ENCODE data around the gene CAMK2D. TPM values are rescaled to one million over a fixed set of nuclear protein-coding genes. Genes with fewer than 3 reads are reported as not detected.

Gene CAMK2D
- total and polyA plus RNA-seq, 2 donors = 33.8 to 125 TPM

DNA sequence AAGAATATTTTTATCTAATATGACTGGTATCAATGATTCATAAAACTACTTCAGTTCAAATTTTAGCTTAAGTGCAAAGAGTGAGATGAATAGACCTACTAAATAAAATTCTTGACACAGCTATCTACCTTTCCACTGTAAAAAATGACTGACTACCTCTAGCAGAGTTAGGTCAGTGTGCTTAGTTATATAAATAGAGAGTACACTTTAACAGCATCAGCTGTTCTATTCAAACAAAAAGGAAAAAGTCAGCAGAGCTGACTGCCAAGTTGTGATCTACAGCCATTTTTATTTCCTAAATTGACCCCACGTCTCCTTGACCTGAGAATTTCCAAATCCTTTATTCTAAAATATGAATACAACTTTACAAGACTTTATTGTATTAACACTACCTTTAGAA lies 262.4 kb downstream of the CAMK2D start:
- no peak for DNase-seq (ENCODE audit: extremely low spot score)
- H3K4me1 ChIP-seq (ENCODE audit: insufficient read depth) = no peaks in the 10 kb centered on the region
- no peak overlapping the region for H3K27ac ChIP-seq (ENCODE audit: low read depth)
- peaks cover 2% of the 10 kb centered on the region for H3K36me3 ChIP-seq (ENCODE audit: insufficient read depth)
- WGBS = 97% methylated on average over 1 of the region's 1 CpG
- H3K4me3 ChIP-seq (ENCODE audit: low read depth, low read length) = no peak overlapping the region

DNA sequence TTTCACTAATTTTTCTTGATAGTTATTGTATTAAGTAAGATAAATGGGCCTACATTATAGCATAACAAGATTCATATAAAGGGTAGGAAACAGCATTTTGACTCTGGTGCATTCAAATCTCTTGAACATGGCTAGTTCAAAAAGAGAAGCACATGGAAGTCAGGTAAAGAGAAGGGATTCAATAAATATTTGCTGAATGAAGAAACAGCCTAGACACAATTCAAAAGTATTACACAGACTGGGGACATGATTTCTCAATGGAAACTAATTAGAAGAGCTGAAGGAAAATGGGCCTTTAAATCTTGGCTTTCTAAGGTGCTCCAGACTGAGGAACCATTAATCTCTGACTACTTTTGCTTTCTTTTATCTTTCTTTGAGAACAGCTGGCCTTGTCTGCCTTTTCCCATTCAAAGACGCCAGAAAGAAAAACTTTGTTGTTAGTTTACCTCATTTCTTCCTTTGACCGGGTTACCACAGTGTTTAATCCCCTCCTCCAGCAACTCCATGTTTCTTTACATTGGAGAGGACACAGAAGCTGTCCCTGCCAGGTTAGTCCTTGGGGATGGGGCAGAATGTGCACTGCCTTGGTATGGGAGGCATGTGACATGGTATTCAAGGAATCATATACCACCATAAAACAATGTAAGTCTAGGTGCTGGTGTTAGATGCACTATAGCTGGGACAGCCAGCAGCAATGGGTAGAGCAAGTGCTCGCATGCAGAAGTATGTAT lies 264.2 kb downstream of the CAMK2D start:
- DNase-seq (ENCODE audit: extremely low spot score) = no peak

DNA sequence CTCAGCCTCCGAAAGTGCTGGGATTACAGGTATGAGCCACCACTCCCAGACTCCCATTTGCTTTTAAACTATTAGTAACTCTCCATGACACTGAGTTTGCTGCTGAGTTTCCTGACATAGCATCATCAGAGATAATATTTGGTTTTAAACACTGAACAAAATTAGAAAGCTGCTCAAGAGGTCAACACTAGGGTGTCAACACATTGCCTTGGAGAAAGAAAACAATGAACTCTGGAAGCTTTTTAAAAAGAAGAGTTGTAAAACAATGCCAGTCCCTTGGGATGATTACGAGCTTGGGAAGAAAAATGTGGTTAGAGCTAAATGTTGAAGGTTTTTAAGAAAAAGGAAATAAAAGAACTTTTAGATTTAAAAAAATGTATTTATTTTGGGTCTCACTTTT lies 264.8 kb downstream of the CAMK2D start:
- H3K36me3 ChIP-seq (ENCODE audit: insufficient read depth) = peaks cover 2% of the 10 kb centered on the region
- H3K27ac ChIP-seq (ENCODE audit: low read depth) = no peak overlapping the region
- H3K4me1 ChIP-seq (ENCODE audit: insufficient read depth) = no peaks in the 10 kb centered on the region
- DNase-seq (ENCODE audit: extremely low spot score) = no peak
- H3K4me3 ChIP-seq (ENCODE audit: low read depth, low read length) = no peak overlapping the region
- WGBS = 49% methylated on average over 2 of the region's 2 CpGs

More for the DNA sequence above, 264.2 kb downstream of the CAMK2D start:
- Histone ChIP-seq H3K27ac (ENCODE audit: low read depth) (no peak overlapping the region), H3K36me3 (ENCODE audit: insufficient read depth) (peaks cover 2% of the 10 kb centered on the region), H3K4me3 (ENCODE audit: low read depth, low read length) (no peak overlapping the region), H3K4me1 (ENCODE audit: insufficient read depth) (no peaks in the 10 kb centered on the region)
- WGBS = 79% methylated on average over 3 of the region's 3 CpGs

DNA sequence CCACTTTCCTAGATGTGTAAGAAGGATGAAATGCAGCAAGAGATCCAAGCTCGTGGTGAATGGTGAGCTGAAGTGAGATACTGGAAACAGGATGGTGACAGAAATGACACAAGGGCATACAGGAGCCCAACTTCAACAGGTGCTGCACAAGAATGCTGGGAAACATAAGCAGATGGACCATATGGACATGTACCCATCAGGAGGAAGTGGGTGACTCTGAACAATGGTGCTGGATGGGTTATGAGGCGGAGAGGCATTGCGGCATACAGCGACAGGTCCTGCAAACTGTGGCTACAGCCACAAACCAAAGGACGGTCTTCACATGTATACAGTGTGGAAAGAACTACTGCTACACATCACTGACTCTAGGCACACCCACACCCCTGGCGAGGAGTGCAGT lies 265.7 kb downstream of the CAMK2D start:
- H3K4me1 ChIP-seq (ENCODE audit: insufficient read depth) = no peaks in the 10 kb centered on the region
- over 99% methylated on average over 6 of the region's 6 CpGs for WGBS
- DNase-seq (ENCODE audit: extremely low spot score) = no peak
- no peak overlapping the region for H3K4me3 ChIP-seq (ENCODE audit: low read depth, low read length)
- H3K36me3 ChIP-seq (ENCODE audit: insufficient read depth) = peaks cover 2% of the 10 kb centered on the region
- no peak overlapping the region for H3K27ac ChIP-seq (ENCODE audit: low read depth)

DNA sequence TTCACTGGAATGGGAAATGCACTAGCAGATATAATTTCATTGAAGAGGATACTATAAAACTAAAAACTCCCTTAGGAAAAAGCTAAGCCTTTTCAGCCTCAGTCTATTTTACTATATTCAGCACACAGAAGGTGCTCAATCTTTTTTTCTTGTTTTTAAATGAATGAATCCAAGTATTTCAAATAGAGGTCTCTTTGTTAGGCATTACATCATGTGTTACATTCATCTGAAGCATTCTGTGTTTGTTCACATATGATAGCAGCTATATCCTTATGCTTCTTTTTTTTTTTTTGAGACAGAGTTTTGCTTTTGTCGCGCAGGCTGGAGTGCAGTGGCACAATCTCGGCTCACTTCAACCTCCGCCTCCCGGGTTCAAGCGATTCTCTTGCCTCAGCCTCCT lies 278.4 kb downstream of the CAMK2D start:
- Histone ChIP-seq H3K4me1 (ENCODE audit: insufficient read depth) (no peaks in the 10 kb centered on the region), H3K4me3 (ENCODE audit: low read depth, low read length) (no peak overlapping the region), H3K36me3 (ENCODE audit: insufficient read depth) (no peaks in the 10 kb centered on the region), H3K27ac (ENCODE audit: low read depth) (no peak overlapping the region)
- WGBS = 91% methylated on average over 6 of the region's 6 CpGs
- DNase-seq (ENCODE audit: extremely low spot score) = no peak

DNA sequence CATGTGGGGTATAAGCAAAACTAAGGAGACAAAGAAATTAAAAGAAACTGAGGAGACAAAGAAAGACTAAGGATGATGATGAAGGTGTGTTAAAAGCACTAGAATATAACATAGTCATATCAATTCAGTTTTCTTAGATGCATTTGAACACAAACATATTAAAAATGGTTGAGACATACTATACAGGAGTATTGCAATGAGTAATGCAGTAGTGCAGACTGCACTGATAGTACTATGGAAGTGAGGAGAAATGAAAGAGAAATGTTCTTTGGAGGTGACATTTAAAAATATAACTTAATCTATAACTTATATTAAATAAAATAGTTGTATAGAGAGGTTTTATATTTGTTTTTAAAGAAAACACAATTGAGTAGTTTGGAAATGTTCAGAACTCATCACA lies 279.2 kb downstream of the CAMK2D start:
- Histone ChIP-seq H3K36me3 (ENCODE audit: insufficient read depth) (no peaks in the 10 kb centered on the region), H3K27ac (ENCODE audit: low read depth) (no peak overlapping the region), H3K4me1 (ENCODE audit: insufficient read depth) (no peaks in the 10 kb centered on the region), H3K4me3 (ENCODE audit: low read depth, low read length) (no peak overlapping the region)
- no peak for DNase-seq (ENCODE audit: extremely low spot score)

DNA sequence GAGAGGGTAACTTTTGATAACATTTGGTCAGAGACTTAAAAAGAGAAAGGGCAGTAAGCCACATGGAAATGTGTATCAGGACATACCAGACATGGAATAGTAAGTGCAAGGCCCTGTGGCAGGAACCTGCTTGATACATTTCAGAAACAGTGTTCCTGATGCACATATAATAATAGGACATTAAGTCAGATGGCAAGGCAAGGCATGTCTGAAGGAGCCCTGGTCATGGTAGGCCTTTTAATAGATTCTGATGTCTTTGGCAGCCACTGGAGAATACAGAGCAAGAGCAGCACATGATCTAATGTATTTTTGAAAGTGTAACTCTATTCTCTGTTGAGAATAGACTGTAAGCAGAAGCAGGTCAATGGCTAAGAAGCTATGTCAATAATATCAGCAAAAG lies 279.7 kb downstream of the CAMK2D start:
- H3K4me3 ChIP-seq (ENCODE audit: low read depth, low read length) = no peak overlapping the region
- no peaks in the 10 kb centered on the region for H3K4me1 ChIP-seq (ENCODE audit: insufficient read depth)
- no peak overlapping the region for H3K27ac ChIP-seq (ENCODE audit: low read depth)
- no peaks in the 10 kb centered on the region for H3K36me3 ChIP-seq (ENCODE audit: insufficient read depth)
- DNase-seq (ENCODE audit: extremely low spot score) = no peak

DNA sequence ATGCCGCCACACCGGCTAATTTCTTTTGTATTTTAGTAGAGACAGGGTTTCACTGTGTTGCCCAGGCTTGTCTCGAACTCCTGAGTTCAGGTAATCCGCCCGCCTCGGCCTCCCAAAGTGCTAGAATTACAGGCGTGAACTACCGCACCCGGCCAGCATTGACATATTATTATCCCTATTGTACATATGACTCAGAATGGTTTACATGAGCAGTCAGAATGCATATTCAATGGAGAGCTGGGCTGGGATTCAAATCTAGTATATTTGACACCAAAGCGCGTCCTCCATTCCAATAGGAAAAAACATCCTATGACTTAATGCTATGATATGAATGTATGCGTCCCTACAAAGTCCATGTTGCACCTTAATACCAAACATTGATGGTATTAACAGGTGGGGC lies 281.4 kb downstream of the CAMK2D start:
- 92% methylated on average over 12 of the region's 12 CpGs for WGBS
- H3K4me3 ChIP-seq (ENCODE audit: low read depth, low read length) = no peak overlapping the region
- H3K27ac ChIP-seq (ENCODE audit: low read depth) = no peak overlapping the region
- H3K36me3 ChIP-seq (ENCODE audit: insufficient read depth) = no peaks in the 10 kb centered on the region
- no peaks in the 10 kb centered on the region for H3K4me1 ChIP-seq (ENCODE audit: insufficient read depth)
- no peak for DNase-seq (ENCODE audit: extremely low spot score)

DNA sequence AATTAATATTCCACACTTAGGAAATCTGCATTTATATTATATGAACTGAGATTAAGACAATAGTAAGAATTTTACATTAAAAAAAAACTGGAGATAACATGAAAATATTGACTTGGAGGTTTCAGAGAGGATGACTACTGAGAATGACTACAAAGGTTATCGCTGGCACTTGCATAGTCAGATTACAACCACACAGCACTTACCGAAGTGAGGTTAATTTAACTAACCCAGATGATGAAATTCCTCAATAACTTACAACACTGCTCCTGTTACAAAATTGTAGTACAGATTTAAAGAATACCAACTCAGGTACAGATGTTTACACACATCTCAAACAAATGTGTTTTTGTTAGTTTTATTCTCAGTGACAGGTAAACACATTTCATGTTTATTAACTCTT lies 283.5 kb downstream of the CAMK2D start:
- Histone ChIP-seq H3K27ac (ENCODE audit: low read depth) (no peak overlapping the region), H3K36me3 (ENCODE audit: insufficient read depth) (no peaks in the 10 kb centered on the region), H3K4me1 (ENCODE audit: insufficient read depth) (no peaks in the 10 kb centered on the region), H3K4me3 (ENCODE audit: low read depth, low read length) (no peak overlapping the region)
- 93% methylated on average over 2 of the region's 2 CpGs for WGBS
- no peak for DNase-seq (ENCODE audit: extremely low spot score)

DNA sequence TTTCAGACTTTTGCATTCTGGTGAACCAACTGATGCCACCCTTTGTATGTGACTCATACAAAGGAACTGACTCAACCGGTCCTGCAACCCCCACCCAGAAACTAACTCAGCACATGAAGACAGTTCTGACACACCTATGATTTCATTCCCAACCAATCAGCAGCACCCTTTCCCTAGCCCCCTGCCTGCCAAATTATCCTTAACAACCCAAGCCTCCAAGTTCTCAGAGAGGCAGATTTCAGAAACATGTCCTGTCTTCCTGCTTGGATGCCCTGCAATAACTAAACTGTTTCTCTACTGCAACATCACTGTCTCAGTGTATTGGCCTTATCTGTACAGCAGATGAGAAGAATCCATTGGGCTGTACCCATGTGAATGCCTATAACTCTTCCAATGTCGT lies 284.7 kb downstream of the CAMK2D start:
- 95% methylated on average over 2 of the region's 2 CpGs for WGBS
- no peak overlapping the region for H3K27ac ChIP-seq (ENCODE audit: low read depth)
- H3K4me1 ChIP-seq (ENCODE audit: insufficient read depth) = no peaks in the 10 kb centered on the region
- H3K4me3 ChIP-seq (ENCODE audit: low read depth, low read length) = no peak overlapping the region
- no peaks in the 10 kb centered on the region for H3K36me3 ChIP-seq (ENCODE audit: insufficient read depth)
- DNase-seq (ENCODE audit: extremely low spot score) = no peak

DNA sequence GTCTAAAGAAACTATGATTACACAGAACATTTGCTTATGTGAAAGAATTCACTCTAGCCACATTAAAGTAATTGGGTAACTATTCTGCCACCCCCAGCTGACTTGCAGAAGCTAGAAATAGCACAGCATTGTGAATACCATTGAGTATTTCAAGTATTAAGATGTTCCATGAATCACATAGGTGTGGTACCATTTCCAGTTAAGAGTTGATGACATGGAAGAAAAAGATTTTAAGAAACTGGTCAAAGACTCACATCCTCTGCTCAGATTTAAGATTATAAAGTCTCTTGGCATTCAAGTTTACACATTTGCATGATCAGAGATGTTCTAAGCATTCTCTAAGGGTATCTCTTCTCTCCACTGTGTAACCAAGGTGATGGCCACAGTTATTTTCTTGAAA lies 287.5 kb downstream of the CAMK2D start:
- Histone ChIP-seq H3K27ac (ENCODE audit: low read depth) (no peak overlapping the region), H3K4me1 (ENCODE audit: insufficient read depth) (peaks cover 1% of the 10 kb centered on the region), H3K36me3 (ENCODE audit: insufficient read depth) (no peaks in the 10 kb centered on the region), H3K4me3 (ENCODE audit: low read depth, low read length) (no peak overlapping the region)
- DNase-seq (ENCODE audit: extremely low spot score) = no peak

DNA sequence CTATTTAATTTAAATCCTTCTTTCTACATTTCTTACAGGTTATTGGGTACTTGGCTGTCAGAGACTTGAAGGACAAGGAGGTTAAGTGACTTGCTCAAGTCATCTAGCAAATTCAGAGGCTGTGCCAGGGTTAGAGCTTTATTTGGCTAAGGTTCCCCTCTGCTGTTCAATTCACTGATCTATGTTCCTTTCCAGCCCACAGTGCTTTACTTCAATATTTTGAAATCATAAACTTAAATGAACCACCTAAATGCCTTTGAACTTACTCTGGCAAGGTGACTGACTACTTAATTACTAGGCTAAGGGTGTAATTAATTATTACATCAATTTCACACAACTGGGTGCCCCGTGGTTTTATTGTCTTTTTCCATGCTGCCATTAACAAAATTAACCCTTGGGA lies 288.7 kb downstream of the CAMK2D start:
- Histone ChIP-seq H3K27ac (ENCODE audit: low read depth) (no peak overlapping the region), H3K4me1 (ENCODE audit: insufficient read depth) (peaks cover 1% of the 10 kb centered on the region), H3K36me3 (ENCODE audit: insufficient read depth) (no peaks in the 10 kb centered on the region), H3K4me3 (ENCODE audit: low read depth, low read length) (no peak overlapping the region)
- DNase-seq (ENCODE audit: extremely low spot score) = no peak
- whole genome bisulfite sequencing = 61% methylated on average over 1 of the region's 1 CpG

DNA sequence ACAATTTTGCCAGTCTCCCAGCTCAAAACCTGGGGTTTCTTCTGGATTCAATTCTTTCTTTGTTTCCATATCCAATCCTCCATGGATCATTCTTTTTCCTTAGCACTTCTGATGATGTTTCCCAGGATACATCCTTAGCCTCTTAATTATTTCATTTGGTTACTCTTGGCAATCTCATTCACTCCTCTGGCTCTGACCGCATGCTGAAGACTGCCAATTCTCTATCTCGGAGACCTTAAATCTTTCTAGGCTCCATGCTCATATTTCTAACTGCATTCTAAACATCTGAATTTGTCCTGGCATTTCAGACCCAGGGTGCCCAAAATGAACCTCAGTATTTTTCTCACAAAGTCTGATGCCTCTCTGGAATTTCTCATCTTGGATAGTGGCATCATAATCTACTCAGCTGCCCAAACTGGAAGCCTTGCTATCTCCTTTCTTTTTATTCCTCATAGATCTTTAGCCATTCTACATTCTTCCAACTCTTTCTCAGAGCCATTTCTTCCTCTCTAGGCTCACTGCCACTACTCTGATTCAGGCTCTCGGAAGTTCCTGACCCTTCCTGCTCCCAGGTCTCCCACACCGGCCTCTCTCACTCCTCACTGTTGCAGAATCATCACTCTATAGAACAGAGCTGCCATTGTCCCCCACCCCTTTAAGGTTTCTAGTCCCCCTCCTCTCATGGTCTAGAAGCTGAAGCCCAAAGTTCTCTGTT lies 290.2 kb downstream of the CAMK2D start:
- DNase-seq (ENCODE audit: extremely low spot score) = no peak
- H3K4me3 ChIP-seq (ENCODE audit: low read depth, low read length) = no peak overlapping the region
- no peaks in the 10 kb centered on the region for H3K36me3 ChIP-seq (ENCODE audit: insufficient read depth)
- H3K27ac ChIP-seq (ENCODE audit: low read depth) = no peak overlapping the region
- 53% methylated on average over 4 of the region's 4 CpGs for WGBS
- H3K4me1 ChIP-seq (ENCODE audit: insufficient read depth) = peaks cover 1% of the 10 kb centered on the region

DNA sequence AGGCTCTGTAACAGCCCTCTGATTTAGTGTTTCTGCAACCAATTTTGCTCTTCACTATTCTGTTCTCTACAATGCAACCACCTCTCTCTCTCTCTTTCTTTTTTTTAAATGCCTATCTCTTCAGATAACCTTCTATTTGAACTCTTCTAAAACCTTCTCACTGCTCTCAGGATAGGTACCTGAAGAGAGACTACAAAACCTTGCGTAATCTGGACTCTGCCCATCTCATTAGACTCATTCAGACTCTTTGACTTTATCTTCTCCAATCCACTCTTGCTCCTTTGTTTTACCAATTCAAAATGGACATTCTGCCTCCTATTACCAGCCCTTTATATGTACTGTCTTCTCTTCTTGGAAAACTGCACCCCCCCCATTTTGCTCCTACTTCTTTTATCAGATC lies 291.6 kb downstream of the CAMK2D start:
- DNase-seq (ENCODE audit: extremely low spot score) = no peak
- Histone ChIP-seq H3K36me3 (ENCODE audit: insufficient read depth) (no peaks in the 10 kb centered on the region), H3K4me1 (ENCODE audit: insufficient read depth) (peaks cover 1% of the 10 kb centered on the region), H3K27ac (ENCODE audit: low read depth) (no peak overlapping the region), H3K4me3 (ENCODE audit: low read depth, low read length) (no peak overlapping the region)
- 100% methylated on average over 1 of the region's 1 CpG for WGBS
